Ectodermal cell (in vitro differentiated cells): ENCODE measurements around the gene EMC8.

Source experiments
- H3K27ac ChIP-seq: 2 replicates; pipeline ENCODE4 v1.7.0; 2013; ENCODE audit warnings: mild to moderate bottlenecking, low read depth, low read length; ENCODE audit not compliant: insufficient read depth, poor library complexity, severe bottlenecking
- H3K27me3 ChIP-seq: 2 replicates; pipeline ENCODE4 v1.7.0; 2013; ENCODE audit warnings: mild to moderate bottlenecking, low read length; ENCODE audit not compliant: insufficient read depth, control insufficient read depth, poor library complexity, severe bottlenecking
- H3K36me3 ChIP-seq: one replicate; pipeline ENCODE4 v1.7.0; 2013; ENCODE audit warnings: low read length; ENCODE audit not compliant: control insufficient read depth, insufficient read depth
- H3K4me1 ChIP-seq: one replicate; pipeline ENCODE4 v1.7.0; 2013; ENCODE audit warnings: low read length; ENCODE audit not compliant: control insufficient read depth, insufficient read depth
- H3K4me3 ChIP-seq: 2 replicates; pipeline ENCODE4 v1.7.0; 2013; ENCODE audit warnings: low read depth, low read length, control low read depth; ENCODE audit not compliant: insufficient read depth
- H3K9me3 ChIP-seq: 2 replicates; pipeline ENCODE4 v1.7.0; 2013; ENCODE audit warnings: mild to moderate bottlenecking, low read length, moderate library complexity; ENCODE audit not compliant: control insufficient read depth
- WGBS, 2 experiments: methylation state at CpG; one replicate each; pipeline ENCODE4 v1.1.7; 2013; ENCODE audit warnings: missing lambda C conversion rate in 2 of 2; 5-methylcytosine and 5-hydroxymethylcytosine counted together

EMC8 gene

DNA sequence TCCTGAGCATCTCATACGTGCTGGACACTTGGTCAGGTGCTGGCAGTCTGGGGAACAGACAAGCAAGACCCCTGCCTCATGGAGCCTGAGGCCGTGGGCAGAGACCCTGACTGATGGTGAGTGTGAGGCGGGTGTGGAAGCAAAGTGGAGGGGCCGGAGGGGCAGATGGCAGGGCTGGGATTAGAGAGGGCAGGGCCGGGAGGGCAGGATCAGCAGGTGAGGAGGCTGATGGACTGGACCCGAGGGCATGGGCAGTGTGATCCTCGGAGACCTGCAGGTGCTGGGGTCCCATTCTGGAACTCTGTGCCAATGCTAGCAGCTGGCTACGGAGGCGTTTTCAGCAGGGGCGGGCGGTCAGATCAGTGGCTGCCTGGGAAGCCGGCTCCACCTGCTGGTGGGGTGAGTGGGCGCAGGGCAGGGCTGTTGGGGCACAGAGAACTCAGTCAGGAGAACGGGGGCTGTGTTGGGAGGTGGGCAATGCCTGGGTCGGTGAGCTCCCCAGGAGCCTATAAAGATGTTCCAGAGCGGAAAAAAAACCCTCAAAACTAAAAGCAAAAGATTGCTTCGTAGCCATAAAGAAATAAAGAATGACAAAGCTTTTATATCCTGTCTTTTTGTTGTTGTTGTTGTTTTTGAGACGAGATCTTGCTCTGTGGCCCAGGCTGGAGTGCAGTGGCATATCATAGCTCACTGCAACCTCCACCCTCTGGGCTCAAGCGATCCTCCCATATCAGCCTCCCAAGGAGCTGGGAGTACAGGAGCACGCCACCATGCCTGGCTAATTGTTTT lies 39.5 kb downstream of the EMC8 start:
- 85 to 86% methylated on average over 20 of the region's 20 CpGs for WGBS, 2 experiments
- H3K4me1 ChIP-seq, result no peaks in the 10 kb centered on the region
- H3K27me3 ChIP-seq, result no peaks in the 10 kb centered on the region
- H3K9me3 ChIP-seq, result no peaks in the 10 kb centered on the region
- no peak overlapping the region for H3K4me3 ChIP-seq
- H3K27ac ChIP-seq, result no peak overlapping the region
- H3K36me3 ChIP-seq, result no peaks in the 10 kb centered on the region

DNA sequence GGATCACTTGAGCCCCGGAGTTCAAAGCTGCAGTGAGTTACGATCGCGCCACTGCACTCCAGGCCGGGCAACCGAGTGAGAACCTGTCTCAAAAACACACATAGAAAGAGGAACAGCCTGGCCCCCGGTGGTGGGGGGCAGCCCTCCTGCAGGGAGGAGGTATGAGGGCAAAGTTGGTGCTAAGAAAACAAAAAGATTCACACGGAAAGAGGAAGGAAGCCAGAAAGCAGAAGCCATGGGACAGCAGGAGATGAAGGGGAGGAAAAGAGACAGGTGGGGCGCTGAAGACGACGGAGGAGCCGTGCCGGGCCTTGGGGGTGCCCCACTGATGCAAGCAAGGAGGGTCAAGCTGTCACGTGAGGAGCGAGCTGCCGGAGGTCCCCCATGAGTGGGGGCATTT lies 40.2 kb downstream of the EMC8 start:
- H3K4me3 ChIP-seq, result no peak overlapping the region
- 87 to 88% methylated on average over 16 of the region's 16 CpGs for WGBS, 2 experiments
- peaks cover under 1% of the 10 kb centered on the region for H3K27me3 ChIP-seq
- H3K4me1 ChIP-seq, result no peaks in the 10 kb centered on the region
- H3K36me3 ChIP-seq, result no peaks in the 10 kb centered on the region
- no peak overlapping the region for H3K27ac ChIP-seq
- no peaks in the 10 kb centered on the region for H3K9me3 ChIP-seq

DNA sequence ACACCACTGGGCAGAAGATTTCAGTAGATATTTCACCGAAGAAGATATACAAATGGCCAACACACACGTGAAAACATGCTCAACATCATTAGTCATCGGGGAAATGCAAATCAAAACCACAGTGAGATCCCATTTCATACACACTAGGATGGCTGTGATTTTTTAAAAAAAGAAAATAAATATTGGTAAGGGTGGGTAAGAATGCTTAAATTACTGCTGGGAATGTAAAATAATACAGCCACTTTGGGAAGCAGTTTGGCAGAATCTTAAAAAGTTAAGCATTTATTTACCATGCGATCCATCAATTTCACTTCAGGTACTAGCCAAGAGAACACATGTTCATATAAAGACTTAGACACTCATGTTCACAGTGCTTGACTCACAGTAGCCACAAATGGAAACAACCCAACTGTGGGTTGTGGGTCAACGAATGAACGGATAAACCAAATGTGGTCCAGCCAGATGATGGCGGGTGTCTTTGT lies 42.0 kb downstream of the EMC8 start:
- 89 to 95% methylated on average over 6 to 7 of the region's 7 CpGs for WGBS, 2 experiments
- Histone ChIP-seq H3K4me3 (no peak overlapping the region), H3K27me3 (peaks cover 16% of the 10 kb centered on the region), H3K27ac (no peak overlapping the region), H3K4me1 (peaks cover 10% of the 10 kb centered on the region), H3K36me3 (no peaks in the 10 kb centered on the region), H3K9me3 (no peaks in the 10 kb centered on the region)

DNA sequence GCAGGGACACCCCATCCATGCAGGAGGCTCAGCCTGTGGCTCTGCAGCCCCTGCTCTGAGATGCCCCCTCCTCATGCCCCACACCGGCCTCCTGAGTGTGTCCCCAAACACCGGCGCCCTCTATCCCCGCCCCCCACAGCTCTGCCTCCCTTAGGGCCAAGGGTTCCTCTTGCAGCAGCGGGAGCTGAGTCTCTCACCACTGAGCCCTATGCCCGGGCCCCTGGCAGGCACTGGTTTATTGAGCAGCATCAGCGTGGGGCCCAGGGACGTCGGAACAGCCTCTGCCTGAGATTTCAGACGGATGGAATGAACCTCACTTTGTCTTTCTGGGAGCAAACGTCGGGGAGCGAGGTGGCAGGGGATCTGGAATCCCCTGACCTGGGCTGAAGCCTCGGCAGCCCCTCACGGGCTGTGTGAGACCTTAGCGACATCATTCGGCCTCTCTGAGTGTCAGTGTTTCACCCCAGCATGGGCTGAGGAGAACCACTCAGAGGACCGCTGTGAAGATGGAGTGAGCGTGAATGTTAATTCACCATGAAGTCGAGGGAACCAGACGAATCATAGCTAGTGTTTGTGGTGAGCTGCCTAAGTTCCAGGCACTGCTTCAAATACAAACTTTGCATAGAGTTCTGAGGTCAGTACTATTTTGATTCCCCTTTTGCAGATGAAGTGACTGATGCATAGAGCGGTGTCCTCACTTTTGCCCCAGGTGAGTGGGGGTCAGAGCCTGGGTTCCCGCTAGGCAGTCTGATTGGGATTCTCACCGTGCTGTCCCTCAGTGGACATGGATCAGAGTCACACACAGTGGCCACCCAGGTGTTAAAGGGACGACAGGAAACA lies 43.2 kb downstream of the EMC8 start:
- H3K4me1 ChIP-seq, result peaks cover 16% of the 10 kb centered on the region
- no peak overlapping the region for H3K4me3 ChIP-seq
- no peak overlapping the region for H3K27ac ChIP-seq
- 76 to 78% methylated on average over 25 of the region's 25 CpGs for WGBS, 2 experiments
- no peaks in the 10 kb centered on the region for H3K9me3 ChIP-seq
- H3K27me3 ChIP-seq, result peaks cover 28% of the 10 kb centered on the region
- H3K36me3 ChIP-seq, result no peaks in the 10 kb centered on the region

DNA sequence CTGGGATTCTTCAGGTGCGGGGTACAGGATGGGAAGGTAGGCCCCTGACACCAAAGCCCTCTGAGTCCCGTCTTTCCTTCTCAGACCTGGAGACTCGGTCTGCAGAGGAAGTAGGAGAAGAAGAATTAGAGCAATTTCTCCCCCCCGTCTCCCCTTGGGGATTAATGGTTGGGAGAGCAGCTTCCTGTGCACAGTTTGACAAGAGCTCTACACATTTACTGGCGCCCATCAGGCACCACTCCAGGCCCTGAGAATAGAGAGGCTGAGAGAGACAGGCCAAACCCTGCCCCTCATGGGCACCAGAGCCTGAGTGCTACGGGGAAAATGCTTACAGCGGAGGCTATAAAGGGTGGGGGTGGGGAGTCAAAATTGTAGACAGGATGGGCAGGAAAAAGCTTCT lies 44.9 kb downstream of the EMC8 start:
- WGBS, 2 experiments, result 86 to 88% methylated on average over 7 of the region's 7 CpGs
- H3K9me3 ChIP-seq, result no peaks in the 10 kb centered on the region

DNA sequence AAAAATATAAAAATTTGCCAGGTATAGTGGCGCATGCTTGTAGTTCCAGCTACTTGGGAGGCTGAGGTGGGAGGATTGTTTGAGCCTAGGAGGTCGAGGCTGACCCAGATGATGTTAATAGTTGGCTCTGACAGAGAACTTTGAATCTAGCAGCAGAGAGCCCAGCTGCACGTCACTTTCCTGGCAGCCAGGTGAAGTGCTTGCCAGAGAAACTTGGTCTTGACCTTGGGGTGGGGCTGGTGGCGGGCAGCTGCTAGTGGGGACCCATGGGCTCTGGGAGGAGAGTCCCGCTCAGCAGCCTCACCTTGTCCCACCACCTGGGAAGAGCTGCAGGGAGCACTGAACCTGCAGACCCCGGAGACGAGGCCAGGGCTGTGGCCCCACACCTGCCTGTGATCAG lies 45.4 kb downstream of the EMC8 start:
- 90 to 94% methylated on average over 7 of the region's 7 CpGs for WGBS, 2 experiments
- Histone ChIP-seq H3K36me3 (no peaks in the 10 kb centered on the region), H3K27ac (no peak overlapping the region), H3K9me3 (no peaks in the 10 kb centered on the region), H3K27me3 (peaks cover 47% of the 10 kb centered on the region), H3K4me3 (no peak overlapping the region), H3K4me1 (peaks cover 25% of the 10 kb centered on the region)

More for the DNA sequence above, 44.9 kb downstream of the EMC8 start:
- Histone ChIP-seq H3K4me3 (no peak overlapping the region), H3K27ac (no peak overlapping the region), H3K4me1 (peaks cover 25% of the 10 kb centered on the region), H3K27me3 (peaks cover 46% of the 10 kb centered on the region), H3K36me3 (no peaks in the 10 kb centered on the region)

DNA sequence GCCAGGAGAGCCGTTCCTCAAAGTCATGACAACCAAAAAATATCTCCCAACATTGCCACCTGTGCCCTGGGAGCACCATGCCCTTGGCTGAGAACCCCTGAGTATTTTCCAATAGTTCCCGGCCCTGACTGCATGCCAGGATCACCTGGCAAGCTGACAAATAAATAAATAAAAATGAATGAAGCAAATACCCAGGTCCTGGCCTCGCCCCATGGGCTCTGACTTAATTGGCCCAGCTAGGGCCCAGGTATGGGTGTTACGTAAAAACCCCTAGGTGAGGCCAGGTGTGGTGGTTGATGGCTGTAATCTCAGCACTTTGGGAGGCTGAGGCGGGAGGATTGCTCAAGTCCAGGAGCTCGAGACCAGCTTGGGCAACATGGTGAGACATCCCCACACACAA lies 45.8 kb downstream of the EMC8 start:
- Histone ChIP-seq H3K4me3 (no peak overlapping the region), H3K36me3 (no peaks in the 10 kb centered on the region), H3K9me3 (no peaks in the 10 kb centered on the region), H3K4me1 (peaks cover 25% of the 10 kb centered on the region), H3K27ac (no peak overlapping the region), H3K27me3 (peaks cover 47% of the 10 kb centered on the region)
- 95% methylated on average over 6 of the region's 6 CpGs for WGBS, 2 experiments

DNA sequence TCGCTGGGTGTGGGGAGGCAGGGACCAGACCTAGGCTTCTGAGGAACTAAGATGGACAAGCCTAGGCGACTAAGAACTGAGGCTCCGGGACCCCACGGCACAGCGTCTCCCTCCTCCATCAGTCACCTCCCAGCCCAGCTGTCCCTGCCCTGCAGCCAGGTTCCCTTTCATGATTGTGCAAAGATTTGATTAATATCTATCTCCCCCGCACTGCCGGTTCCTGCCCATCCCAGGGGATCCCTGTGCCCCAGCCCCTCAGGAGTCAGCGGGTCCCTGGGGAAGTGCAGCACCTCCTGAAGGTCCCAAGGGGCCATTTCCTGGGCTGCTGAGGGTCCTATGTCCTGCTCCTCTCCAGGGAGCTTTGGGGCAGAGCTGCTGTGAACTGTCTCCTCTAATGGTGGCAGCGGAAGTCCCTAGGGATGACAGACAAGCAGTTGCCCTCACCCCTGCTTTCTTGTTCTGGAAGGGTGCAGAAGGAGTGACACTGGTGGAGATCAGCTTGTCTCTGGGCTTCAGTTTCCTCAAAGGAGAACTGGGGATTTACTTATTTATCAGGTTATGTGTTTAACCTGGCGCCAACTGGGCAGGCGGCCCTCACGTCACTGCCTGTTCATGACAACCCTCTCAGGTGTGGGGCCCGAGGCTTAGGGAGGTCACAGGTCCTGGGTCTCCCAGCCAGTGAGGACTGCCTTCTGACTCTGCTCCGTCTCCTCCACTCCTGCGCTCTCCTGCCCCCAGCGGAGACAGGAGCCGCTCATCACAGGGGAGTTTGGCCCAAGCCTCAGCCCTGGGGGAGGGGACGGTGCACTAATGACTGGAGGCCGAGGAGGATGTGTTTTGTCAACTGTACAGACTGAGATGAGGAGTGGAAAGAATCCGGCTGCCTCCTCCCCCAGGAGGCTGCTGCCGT lies 46.6 kb downstream of the EMC8 start:
- H3K27me3 ChIP-seq, result peaks cover 47% of the 10 kb centered on the region
- H3K9me3 ChIP-seq, result no peaks in the 10 kb centered on the region
- no peak overlapping the region for H3K27ac ChIP-seq
- WGBS, 2 experiments, result 48 to 52% methylated on average over 21 of the region's 21 CpGs
- H3K4me3 ChIP-seq, result no peak overlapping the region
- H3K4me1 ChIP-seq, result peaks cover 25% of the 10 kb centered on the region
- no peaks in the 10 kb centered on the region for H3K36me3 ChIP-seq

DNA sequence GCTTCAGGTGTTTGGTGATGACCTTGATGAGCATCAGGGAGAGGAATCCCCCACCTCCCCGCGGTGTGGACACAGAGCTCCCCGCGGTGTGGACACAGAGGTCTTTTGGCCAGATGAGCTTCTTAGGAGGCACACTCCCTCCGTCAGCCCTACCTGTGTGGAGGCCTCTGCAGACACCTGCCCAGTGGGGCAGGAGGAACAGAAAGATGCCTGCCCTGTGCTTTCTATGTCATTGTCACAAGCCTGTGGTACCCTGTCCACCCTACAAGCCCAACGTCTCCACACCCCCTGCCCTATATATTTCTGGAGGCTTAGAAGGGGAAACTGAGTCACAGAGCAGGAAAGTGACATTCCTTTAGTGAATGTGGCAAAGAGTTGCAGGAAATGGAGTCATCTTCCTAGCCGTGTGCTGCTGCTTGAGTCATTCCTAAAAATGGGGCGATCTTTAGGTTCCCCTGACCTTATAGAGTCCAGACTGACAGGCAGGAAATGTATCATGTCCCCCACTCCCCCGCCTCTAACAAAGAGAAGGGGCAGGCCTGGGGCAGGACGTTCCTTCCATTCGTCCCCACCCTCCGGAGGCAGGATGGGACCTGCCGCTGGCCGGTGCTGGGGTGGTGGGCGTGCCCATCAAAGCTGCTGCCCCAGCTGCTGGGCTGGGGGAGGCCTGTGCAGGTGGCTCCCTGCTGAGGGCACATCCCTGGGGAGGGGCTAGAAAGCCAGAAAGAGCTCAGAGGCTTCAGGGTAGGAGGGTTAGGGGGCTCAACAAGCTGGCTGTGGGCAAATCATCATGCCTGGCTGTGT lies 47.4 kb downstream of the EMC8 start:
- Histone ChIP-seq H3K4me1 (peaks cover 26% of the 10 kb centered on the region), H3K27ac (no peak overlapping the region), H3K9me3 (no peaks in the 10 kb centered on the region), H3K27me3 (peaks cover 47% of the 10 kb centered on the region), H3K4me3 (no peak overlapping the region), H3K36me3 (no peaks in the 10 kb centered on the region)
- 24% methylated on average over 15 of the region's 15 CpGs for WGBS, 2 experiments
